ENCODE measurements around the gene DYSF. TPM values are rescaled to one million over a fixed set of nuclear protein-coding genes. Genes with fewer than 3 reads are reported as not detected.

Gene DYSF
- total RNA-seq, 1 experiment from 2014 or later = 3.8 TPM

DNA sequence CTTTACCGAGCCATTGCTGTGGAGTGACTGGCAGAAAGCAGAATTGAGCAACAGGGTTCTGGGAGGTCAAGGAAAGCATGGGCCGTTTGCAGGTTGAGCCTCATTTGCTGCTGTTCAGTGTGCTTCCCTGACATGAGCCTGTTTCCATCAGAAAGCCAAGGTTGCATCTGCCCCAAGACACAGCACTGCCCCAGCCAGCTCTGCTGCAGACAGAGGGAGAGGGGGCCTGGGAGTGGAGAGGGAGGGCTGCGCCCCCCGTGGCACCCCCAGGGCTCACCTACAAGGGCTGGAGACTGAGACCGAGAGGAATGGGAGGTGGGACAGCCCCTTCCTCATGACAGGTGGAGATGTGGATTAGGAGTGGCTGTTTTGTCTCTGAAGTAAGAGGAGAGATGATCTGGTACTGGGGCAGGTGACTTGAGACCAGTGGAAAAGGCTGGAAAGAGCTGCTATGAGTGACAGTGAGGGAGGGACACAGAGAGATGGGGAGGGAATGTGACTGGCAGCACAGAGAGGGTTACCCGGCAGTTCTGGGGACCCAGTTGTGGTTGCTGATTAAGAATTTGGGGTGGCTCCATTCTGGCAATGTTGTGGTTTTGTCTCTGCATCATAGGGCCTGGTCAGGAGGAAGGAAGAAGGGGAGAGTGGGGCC, 218.0 kb downstream of the DYSF start:
- DNase-seq (ENCODE audit: low spot score) = no peak
- in situ Hi-C loops (cut with HindIII; ENCODE audit: low sequenced_read_pairs) = no loop called here

DNA sequence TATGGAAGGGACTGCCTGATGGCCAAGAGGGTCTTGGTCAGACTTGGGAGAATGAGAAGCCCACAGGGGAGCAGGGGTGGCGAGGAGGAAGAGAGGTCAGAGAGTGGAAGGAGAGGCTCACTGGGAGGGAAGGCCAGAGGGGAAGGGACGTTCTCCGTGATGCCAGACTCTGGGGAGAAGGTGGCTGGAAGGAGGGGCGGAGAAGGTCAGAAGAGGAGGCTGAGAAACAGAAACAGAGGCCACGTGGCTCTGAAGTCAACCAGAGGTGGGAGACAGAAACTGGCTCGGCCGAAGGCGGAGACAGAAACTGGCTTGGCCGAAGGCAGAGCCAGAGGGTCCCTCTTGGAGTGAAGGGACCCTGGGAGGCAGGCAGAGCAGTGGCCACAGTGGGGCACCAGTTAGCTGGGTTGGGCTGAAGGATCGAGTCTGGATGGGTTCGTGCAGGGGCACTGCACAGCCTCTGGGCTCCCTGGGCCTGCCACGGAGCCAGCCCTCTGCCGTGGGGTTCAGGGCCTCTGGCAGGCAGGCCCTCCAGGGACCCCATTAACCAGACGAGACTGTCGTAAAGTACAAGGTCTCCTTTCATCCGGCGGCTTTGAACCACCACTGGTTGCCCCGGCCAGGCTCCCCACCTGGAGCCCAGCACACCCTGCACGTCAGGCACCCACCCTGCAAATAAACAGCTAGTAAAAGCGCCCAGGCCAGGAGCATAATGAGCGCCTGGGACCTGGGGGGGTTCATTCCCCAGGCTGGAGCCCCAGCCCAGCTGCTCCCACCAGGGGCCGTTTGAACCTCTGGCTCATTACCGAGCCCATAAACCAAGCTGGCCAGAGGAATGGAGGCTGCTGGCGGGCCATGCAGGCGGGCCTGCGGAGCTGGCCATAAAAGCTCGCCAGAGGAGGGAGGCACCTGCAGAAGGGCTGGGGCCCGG, 218.8 kb downstream of the DYSF start:
- in situ Hi-C loops (cut with HindIII; ENCODE audit: low sequenced_read_pairs) = no loop called here
- no peak for DNase-seq (ENCODE audit: low spot score)

DNA sequence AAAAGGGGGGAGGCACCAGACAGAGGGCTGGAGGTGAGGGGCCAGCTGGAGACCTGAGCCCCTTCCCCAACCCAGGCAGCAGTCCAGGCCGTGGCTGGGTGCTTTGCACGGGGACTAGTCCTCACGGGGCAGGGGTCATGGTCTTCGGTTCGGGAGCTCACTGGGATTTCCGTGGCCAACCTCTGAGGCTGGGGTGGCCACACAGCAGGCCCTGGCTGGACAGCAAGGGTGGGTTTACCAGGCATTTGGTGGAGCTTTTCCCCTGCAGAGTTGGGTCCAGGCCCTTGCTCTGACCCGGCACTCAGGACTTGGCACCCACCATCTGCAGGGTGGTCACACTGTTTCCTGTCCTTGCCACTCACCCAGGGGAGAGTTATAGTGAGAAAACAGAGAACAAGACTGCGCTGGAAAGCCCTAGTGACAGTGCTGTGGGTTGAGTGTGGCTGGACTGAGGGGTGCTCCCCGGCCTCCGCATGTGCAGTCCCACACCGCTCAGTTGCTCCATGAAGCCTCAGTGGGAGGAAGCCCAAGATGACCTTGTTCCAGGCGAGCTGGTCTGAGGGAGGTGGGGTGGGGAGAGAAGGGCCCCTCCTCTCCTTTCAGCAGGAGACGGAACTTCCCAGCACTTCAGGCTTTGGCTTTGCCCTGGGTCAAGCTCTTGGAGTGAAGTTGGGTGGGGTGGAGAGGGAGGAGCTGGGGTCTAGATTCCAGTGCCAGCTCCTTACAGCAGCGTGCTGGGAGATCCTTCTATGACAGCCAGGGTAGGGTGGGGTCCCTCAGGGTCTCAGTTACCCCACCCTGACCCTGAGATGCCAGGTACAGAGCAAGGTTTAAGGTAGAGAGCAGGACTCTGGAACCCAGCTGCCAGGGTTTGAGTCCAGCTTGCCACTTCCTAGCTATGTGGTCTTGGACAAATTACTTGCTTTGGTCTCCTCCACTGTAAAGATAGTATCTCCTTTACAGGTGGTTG, 219.8 kb downstream of the DYSF start:
- DNase-seq (ENCODE audit: low spot score) = no peak
- in situ Hi-C loops (cut with HindIII; ENCODE audit: low sequenced_read_pairs) = no loop called here

DNA sequence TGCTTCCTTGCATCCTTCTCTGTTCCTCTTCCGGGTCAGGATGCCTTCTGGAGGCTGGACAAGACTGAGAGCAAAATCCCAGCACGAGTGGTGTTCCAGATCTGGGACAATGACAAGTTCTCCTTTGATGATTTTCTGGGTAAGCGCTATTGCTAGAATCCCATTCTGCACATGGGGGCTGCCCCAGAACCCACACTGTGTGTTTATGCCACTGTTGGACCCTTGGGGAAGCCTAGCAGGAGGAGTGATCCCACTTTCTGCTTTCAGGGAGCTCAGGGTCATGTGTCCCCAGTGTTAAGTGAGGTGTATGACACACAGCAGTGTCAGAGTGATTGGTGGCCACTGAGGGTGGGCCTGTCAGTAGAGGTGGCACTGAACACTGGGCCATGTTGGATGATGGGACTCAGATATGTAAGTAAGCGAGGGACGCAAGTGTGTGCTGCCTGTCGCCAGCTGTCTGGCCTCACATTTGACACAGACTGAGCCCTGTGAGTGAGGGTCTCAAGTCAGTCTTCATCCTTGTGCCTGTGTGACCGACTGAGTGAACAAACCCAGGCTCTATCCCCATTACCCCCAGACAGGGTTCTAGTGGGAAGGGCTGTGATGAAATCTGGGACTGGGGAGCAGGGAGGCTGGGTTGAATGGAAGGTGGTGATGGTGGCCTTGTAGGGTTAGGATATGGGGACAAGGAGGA, 220.9 kb downstream of the DYSF start:
- no peak for DNase-seq (ENCODE audit: low spot score)
- in situ Hi-C loops (cut with HindIII; ENCODE audit: low sequenced_read_pairs) = no loop called here

DNA sequence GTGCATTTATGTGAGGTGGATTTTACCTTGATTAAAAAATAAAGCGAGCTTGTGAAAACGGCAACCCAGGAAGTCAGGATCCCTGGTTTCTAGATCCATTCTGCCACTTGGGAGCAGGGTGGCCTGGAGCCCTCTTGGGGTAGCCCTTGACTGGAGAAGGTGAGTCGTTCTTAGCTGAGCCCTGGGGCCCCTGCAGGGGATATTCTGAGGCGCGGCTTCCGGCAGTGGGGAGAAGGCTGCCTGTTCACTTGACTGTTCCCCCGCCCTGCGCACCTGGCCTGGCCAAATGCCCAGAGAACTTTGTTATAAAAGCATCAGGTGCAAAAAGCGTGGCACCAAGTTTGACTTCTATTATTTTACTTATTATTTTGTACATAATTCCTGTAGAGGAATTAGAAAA, 221.9 kb downstream of the DYSF start:
- in situ Hi-C loops (cut with HindIII; ENCODE audit: low sequenced_read_pairs) = no loop called here
- DNase-seq (ENCODE audit: low spot score) = no peak

DNA sequence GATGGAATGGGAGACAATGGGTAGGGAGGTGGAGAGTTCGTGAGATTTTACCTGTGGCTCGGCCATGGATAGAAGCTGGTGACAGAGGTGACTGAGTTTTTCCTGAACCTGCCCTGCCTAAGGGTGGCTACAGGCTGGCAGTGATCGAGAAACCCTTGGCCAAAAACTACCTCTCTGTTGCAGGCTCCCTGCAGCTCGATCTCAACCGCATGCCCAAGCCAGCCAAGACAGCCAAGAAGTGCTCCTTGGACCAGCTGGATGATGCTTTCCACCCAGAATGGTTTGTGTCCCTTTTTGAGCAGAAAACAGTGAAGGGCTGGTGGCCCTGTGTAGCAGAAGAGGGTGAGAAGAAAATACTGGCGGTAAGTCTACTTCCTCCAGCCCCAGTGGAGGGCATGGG, 225.5 kb downstream of the DYSF start:
- DNase-seq (ENCODE audit: low spot score) = peak; percentile 59
- in situ Hi-C loops (cut with HindIII; ENCODE audit: low sequenced_read_pairs) = no loop called here

DNA sequence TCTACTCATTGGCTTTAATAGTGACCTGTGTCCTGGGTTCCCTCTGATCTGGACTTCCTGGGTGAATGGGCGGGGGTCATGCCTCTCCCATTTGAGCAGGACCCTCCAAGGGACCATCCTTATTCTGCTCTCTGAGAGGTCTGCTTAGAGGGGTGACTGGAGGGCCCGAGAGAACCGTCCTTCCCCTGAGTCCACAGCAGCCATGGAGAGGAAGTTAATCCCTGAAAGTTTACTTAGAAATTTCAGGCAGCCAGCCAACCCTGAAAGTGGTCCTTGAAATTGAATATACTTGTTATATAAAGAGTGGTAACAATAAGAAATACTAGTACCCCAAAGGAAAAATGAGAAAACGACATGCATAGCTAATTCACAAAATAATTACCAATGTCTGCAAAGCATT, 226.1 kb downstream of the DYSF start:
- no peak for DNase-seq (ENCODE audit: low spot score)
- in situ Hi-C loops (cut with HindIII; ENCODE audit: low sequenced_read_pairs) = no loop called here

DNA sequence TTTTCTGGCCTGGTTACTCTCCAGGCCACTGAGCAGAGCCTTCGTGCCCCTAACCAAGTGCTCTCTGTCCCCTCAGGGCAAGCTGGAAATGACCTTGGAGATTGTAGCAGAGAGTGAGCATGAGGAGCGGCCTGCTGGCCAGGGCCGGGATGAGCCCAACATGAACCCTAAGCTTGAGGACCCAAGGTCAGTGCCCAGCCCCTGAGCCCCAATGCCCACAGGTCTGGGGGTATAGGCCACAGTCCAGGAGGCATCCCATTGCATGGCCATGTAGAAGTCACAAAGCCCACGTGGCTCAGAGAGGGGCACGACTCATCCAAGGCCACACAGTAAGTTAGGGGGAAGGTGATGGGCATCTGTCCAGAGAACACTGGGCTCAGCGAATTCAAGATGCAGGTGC, 227.6 kb downstream of the DYSF start:
- DNase-seq (ENCODE audit: low spot score) = no peak
- in situ Hi-C loops (cut with HindIII; ENCODE audit: low sequenced_read_pairs) = no loop called here

DNA sequence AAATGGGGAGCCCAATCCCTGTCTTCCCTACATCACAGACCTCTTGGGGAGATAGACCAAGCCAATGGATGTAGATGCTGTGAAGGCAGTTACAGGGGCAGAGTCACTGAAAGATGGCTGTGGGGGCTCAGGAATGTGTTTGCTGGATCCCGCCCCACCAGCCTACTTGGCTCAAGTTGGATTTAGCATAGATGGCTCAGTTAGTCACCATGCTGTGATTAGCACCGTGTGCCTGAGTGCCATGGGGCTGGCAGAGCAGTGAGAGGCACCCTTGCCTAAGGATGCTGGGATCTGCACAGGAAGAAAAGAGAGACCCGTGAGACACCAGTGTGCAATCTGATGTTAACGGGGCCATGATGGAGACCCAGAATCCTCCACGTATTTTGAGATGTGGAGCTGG, 228.3 kb downstream of the DYSF start:
- no peak for DNase-seq (ENCODE audit: low spot score)
- in situ Hi-C loops (cut with HindIII; ENCODE audit: low sequenced_read_pairs) = no loop called here

DNA sequence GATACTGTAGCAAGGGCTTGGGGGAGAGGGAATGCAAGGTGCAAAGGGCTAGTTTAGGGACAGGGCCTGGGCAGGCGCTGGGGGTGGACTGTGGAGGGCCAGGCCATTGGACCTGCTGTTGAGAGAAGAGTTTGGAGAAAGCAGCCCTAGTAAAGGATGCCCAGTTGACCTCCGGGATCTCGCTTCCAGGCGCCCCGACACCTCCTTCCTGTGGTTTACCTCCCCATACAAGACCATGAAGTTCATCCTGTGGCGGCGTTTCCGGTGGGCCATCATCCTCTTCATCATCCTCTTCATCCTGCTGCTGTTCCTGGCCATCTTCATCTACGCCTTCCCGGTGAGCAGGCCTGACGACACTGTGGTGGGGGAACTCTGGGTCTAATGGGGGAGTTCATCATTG, 229.0 kb downstream of the DYSF start:
- in situ Hi-C loops (cut with HindIII; ENCODE audit: low sequenced_read_pairs) = no loop called here
- DNase-seq (ENCODE audit: low spot score) = no peak

DNA sequence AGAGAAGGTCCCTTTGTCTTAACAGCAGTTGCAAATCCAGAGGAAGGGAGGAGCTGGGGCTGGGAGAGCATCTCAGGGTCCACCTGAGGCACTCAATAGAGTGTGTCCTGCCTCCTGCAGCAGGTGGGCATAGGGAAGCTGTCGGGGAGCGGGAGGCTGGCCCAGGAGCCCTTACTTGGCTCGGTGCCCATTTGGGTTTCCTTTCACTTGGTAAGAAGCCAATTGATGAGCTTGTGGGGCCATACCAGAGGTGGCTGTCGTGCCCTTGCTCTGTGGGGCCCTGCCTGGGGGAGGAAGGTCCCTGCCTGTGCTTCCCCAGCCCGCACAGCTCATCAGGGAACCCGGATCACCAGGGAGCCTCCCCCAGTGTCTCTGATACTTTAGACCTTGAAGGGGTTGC, 229.7 kb downstream of the DYSF start:
- in situ Hi-C loops (cut with HindIII; ENCODE audit: low sequenced_read_pairs) = no loop called here
- no peak for DNase-seq (ENCODE audit: low spot score)

DNA sequence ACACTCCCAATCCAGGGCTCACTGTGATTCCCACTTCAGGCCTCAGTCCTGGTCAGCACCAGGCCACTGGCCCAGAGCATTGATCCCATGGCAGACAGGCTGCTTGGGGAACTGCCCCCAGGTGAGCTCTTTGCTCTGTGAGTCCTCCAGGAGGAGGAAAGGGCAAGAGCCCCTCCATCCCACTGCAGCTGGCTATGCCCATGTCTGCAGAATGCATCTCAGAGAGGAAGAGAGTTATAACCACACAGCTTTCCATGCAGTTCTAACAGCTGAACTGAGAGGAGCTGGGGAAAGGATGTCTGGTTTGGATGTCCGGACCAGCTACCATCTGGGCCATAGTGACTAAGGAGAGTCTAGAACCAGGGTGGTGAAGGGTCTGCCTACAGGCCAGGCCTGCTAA, 230.3 kb downstream of the DYSF start:
- no peak for DNase-seq (ENCODE audit: low spot score)
- in situ Hi-C loops (cut with HindIII; ENCODE audit: low sequenced_read_pairs) = no loop called here

DNA sequence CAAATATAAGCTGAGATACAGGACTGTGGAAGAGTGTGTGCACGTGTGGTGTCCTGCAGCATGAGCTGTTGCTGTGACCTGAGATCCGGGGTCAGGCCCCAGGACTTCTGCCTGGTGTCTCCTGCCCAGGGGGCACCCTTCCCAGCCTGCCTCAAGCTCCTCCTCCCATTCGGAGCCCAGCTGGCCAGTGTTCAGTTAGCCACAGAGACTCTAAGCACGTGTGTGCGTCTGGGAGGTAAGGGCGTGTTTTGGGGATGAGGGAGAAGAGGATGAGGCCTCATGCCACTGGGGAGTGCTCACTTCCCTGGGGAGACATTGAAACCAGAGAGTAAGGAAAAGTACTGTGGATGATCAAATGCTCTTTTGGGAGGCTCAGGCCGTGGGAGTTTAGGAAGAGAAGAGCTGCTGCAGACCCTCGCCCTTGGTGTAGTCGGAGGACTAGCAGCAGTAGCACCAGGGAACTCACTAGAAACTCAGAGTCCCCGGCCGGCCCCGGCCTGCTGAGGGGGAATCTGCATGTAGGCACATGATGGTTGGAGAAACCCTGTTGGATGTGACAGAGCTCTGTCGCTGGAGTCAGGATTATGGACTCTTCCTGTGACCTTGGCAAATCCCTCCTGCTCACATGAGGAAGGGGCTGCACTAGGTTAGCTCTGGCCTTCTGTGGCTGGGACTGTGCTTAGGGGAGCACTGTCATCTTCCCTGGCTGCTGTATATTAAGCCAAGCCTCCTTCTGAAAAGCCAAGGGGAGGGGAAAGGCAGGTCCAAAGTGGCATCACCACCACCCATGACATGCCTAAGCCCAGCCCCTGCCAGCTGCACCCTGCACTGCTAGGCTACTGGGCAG, 231.1 kb downstream of the DYSF start:
- in situ Hi-C loops (cut with HindIII; ENCODE audit: low sequenced_read_pairs) = no loop called here
- no peak for DNase-seq (ENCODE audit: low spot score)

DNA sequence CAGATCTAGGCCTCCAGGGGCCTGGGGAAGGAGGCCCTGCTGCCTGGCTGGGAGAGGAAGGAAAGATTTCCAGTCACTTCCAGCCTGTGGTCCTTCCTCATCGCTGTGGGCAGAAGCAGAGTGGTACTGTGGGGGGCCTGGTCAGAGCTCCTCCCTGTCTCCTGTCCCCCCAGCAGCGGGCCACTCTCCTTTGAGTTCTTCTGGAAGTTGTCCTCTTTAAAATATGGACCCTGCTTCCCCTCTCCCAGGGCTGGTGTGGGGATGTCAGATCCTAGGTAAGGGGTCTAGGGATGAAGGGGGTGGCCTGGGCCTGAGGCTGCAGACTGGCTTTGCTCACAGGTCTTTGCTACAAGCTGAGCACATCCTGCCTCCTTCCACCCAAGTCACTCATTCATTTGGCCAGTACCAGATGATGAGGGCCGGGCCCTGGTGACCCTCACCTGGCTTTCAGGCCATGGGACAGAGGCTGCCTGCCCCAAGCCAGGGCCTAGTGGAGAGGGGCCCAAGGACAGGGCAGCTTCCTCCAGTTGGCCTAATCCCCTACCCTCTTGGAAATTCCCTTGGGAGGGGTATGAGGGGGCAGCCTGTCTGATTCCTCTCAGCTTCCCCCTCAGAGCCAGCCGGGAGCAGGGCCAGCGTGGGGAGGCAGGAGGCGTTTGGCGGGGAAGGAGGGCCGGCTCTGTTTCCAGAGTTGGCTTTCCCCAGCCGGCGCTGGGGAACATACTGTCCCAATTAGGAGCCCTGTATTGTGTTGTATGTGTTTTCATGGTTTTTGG, 231.9 kb downstream of the DYSF start:
- peak; percentile 13 for DNase-seq (ENCODE audit: low spot score)
- in situ Hi-C loops (cut with HindIII; ENCODE audit: low sequenced_read_pairs) = no loop called here

DNA sequence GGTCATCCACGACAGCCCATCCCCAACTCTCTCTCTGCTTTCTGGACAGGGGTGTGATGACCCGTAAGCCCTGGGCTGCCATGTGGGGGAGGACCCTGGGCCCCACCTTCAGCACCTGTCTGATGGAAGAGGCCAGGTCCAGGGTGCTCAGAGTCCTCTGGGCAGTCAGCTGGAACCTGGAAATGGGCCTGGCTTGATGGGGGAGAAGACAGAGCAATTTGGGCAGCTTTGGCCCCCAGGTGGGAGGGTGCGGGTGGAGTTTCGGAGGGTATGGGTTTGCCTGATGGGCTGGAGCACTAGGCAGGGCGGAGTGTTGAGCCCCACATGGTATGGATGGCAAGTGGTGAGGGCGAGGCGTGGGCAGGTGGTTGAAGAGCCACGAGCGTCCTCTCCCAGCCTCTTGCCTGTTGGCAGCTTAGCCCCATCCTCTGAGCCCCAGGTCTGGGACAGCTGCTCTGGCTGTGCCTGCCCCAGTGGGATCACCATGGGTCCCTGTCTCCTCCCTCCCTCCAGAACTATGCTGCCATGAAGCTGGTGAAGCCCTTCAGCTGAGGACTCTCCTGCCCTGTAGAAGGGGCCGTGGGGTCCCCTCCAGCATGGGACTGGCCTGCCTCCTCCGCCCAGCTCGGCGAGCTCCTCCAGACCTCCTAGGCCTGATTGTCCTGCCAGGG, 232.7 kb downstream of the DYSF start:
- in situ Hi-C loops (cut with HindIII; ENCODE audit: low sequenced_read_pairs) = no loop called here
- DNase-seq (ENCODE audit: low spot score) = no peak

DNA sequence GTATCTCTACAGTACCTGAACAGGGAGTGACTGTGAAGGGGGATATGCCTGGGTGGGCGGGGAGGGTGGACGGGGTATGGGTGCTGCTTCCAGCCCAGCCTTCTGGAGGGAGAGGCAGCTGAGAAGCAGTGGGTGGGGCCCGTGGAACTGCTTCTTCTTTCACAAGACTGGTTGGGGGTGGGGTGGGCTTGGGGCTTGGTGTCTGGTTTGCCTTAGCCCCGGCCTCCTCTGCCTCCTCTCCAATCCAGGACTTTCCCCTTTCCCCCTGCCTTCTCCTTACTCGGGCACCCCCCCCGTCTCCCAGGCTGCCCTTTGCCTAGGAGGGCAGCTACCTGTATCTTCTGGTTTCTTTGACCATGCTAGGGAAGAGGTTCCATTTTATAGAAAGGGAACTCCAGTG, 233.4 kb downstream of the DYSF start:
- DNase-seq (ENCODE audit: low spot score) = no peak
- in situ Hi-C loops (cut with HindIII; ENCODE audit: low sequenced_read_pairs) = no loop called here

DNA sequence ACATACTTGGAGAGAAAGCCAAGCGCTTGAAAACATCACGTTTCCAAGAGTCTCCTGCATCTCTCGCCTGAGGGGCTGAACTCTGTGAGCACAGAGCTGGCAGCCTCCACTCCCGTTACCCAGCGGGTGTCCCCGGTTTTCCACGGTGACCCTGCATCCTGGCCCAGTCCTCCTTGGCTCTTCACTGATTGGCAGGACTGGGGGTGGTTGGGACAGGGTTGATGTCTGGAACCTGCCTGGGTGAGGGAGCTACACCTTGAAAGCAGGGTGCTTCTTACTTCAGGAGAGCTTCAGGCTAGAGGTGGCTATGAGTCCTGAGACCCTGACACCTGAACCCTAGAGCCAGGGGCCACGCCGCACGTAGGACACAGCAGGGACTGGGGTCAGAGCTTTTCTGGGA, 234.1 kb downstream of the DYSF start:
- in situ Hi-C loops (cut with HindIII; ENCODE audit: low sequenced_read_pairs) = no loop called here
- DNase-seq (ENCODE audit: low spot score) = no peak

Measured in G401 (cell line).